GM12878 (cell line): ENCODE results near the gene SCN5A. TPM values are rescaled to one million over a fixed set of nuclear protein-coding genes. Genes with fewer than 3 reads are reported as not detected.

ENCODE experiments used
- CBFB ChIP-seq: IDR thresholded peaks from 2 replicates; pipeline ENCODE4 v1.6.1; 2016; ENCODE audit warnings: antibody characterized with exemption, low read depth
- CHD1 ChIP-seq: IDR thresholded peaks from 2 replicates; pipeline ENCODE4 v1.6.1; 2012; ENCODE audit warnings: low read depth, low read length, improper control_type of control experiment
- CHD2 ChIP-seq: IDR thresholded peaks from 2 replicates; pipeline ENCODE4 v1.6.1; 2011; ENCODE audit warnings: low read depth, low read length, improper control_type of control experiment, borderline replicate concordance
- DPF2 ChIP-seq: fragments of 450-650 bp; IDR thresholded peaks from 2 replicates; pipeline ENCODE4 v1.6.1; 2017; ENCODE audit warnings: mild to moderate bottlenecking
- EZH2 ChIP-seq: IDR thresholded peaks from 2 replicates; pipeline ENCODE4 v1.6.1; 2012; ENCODE audit warnings: low read depth, mild to moderate bottlenecking, control low read depth, inconsistent platforms, low read length, borderline replicate concordance; ENCODE audit not compliant: control insufficient read depth
- MEF2A ChIP-seq: IDR thresholded peaks from 2 replicates; pipeline ENCODE4 v1.6.1; 2011; ENCODE audit warnings: low read depth, mild to moderate bottlenecking, low read length, moderate library complexity; ENCODE audit not compliant: insufficient read depth
- MXI1 ChIP-seq: fragments of 150-350 bp; IDR thresholded peaks from 2 replicates; pipeline ENCODE4 v1.6.1; 2011; ENCODE audit warnings: low read depth, mild to moderate bottlenecking, inconsistent platforms, low read length, improper control_type of control experiment
- NR2C1 ChIP-seq: fragments of 450-650 bp; IDR thresholded peaks from 2 replicates; pipeline ENCODE4 v1.6.1; 2017; ENCODE audit warnings: antibody characterized with exemption, mild to moderate bottlenecking, moderate library complexity
- PAX8 ChIP-seq: fragments of 450-650 bp; IDR thresholded peaks from 2 replicates; pipeline ENCODE4 v1.6.1; 2017; ENCODE audit warnings: mild to moderate bottlenecking, moderate library complexity
- RBBP5 ChIP-seq: fragments of 200-600 bp; sonication (generic); conservative IDR thresholded peaks from 2 replicates; pipeline ENCODE4 v1.6.1; 2016
- SMAD5 ChIP-seq: IDR thresholded peaks from 2 replicates; pipeline ENCODE4 v1.6.1; 2016; ENCODE audit warnings: antibody characterized with exemption, low read depth
- SMARCA5 ChIP-seq: fragments of 450-650 bp; IDR thresholded peaks from 2 replicates; pipeline ENCODE4 v1.6.1; 2017; ENCODE audit warnings: mild to moderate bottlenecking
- SUPT20H ChIP-seq: IDR thresholded peaks from 2 replicates; pipeline ENCODE4 v1.6.1; 2011; ENCODE audit warnings: low read depth, mild to moderate bottlenecking, low read length, moderate library complexity, borderline replicate concordance; ENCODE audit not compliant: control insufficient read depth
- ZNF24 ChIP-seq: fragments of 450-650 bp; IDR thresholded peaks from 2 replicates; pipeline ENCODE4 v1.6.1; 2017; ENCODE audit warnings: antibody characterized with exemption, mild to moderate bottlenecking
- ZNF687 ChIP-seq: fragments of 450-650 bp; IDR thresholded peaks from 2 replicates; pipeline ENCODE4 v1.6.1; 2017; ENCODE audit warnings: mild to moderate bottlenecking, moderate library complexity
- polyA plus RNA-seq, 11 experiments: library from polyadenylated mRNA; depleted of rRNA in 4 of 11; unstranded in 6 of 11; stranded (reverse) in 5 of 11; fragments of >200 nt; fragmentation: Nextera tagmentation in 4 of 11; fragmentation: Illumina TruSeq in 1 of 11; extraction: Ambion mirVana in 4 of 11; extraction: Trizol in 1 of 11; gene quantifications; 1 replicate in 1 of 11; 2 replicates in 10 of 11; pipeline versions ENCODE4 v1.2.1 to v1.2.3, GENCODE V29; 2011 to 2016; ENCODE audit warnings: inconsistent platforms in 2 of 11, missing spikeins in 2 of 11, low read depth in 1 of 11
- total RNA-seq, 4 experiments: library from RNA; depleted of rRNA in 3 of 4; stranded (reverse); fragments of >200 nt in 3 of 4; fragmentation: Illumina TruSeq in 1 of 4; extraction: Trizol in 1 of 4; gene quantifications; 2 replicates each; pipeline versions ENCODE4 v1.2.1 to v1.2.3, GENCODE V29; 2013 to 2021
- TF ChIP-seq, protein P1 (sequence below): fragments of 450-650 bp; formaldehyde crosslinking; IDR thresholded peaks from 2 replicates; pipeline ENCODE4 v1.4.0; 2022; ENCODE audit warnings: mild to moderate bottlenecking, moderate library complexity

The SCN5A gene
- total and polyA plus RNA-seq, 10 of the 15 experiments (the other 5 are each of a cell fraction or from before 2014, with no cell fraction given): not detected

- no peak for TF ChIP-seq ZNF687
- TF ChIP-seq MEF2A: no peak
- no peak for TF ChIP-seq NR2C1
- no peak for TF ChIP-seq SUPT20H
- TF ChIP-seq RBBP5: no peak
- no peak for TF ChIP-seq MXI1
- TF ChIP-seq CHD2: no peak
- TF ChIP-seq CBFB: no peak
- no peak for TF ChIP-seq SMARCA5
- no peak for TF ChIP-seq CHD1
- TF ChIP-seq PAX8: no peak
- no peak for TF ChIP-seq EZH2
- TF ChIP-seq, protein P1, sequence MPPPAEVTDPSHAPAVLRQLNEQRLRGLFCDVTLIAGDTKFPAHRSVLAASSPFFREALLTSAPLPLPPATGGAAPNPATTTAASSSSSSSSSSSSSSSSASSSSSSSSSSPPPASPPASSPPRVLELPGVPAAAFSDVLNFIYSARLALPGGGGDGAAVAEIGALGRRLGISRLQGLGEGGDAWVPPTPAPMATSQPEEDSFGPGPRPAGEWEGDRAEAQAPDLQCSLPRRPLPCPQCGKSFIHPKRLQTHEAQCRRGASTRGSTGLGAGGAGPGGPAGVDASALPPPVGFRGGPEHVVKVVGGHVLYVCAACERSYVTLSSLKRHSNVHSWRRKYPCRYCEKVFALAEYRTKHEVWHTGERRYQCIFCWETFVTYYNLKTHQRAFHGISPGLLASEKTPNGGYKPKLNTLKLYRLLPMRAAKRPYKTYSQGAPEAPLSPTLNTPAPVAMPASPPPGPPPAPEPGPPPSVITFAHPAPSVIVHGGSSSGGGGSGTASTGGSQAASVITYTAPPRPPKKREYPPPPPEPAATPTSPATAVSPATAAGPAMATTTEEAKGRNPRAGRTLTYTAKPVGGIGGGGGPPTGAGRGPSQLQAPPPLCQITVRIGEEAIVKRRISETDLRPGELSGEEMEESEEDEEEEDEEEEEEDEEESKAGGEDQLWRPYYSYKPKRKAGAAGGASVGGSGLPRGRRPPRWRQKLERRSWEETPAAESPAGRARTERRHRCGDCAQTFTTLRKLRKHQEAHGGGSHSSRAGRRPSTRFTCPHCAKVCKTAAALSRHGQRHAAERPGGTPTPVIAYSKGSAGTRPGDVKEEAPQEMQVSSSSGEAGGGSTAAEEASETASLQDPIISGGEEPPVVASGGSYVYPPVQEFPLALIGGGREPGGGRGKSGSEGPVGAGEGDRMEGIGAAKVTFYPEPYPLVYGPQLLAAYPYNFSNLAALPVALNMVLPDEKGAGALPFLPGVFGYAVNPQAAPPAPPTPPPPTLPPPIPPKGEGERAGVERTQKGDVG (CRISPR knock-in tag): no peak
- TF ChIP-seq ZNF24: no peak
- no peak for TF ChIP-seq DPF2
- TF ChIP-seq SMAD5: no peak
Measured at GRCh38 chr3:38526792-38527191, 122.7 kb downstream of the SCN5A start (continued).
